ENCODE data around the gene QPRT.
"Not testable (repeated sequence)": the region's sequence is repeated elsewhere in the genome, so short reads cannot be mapped to it uniquely, and the experiment has no call there.

The QPRT gene

DNA sequence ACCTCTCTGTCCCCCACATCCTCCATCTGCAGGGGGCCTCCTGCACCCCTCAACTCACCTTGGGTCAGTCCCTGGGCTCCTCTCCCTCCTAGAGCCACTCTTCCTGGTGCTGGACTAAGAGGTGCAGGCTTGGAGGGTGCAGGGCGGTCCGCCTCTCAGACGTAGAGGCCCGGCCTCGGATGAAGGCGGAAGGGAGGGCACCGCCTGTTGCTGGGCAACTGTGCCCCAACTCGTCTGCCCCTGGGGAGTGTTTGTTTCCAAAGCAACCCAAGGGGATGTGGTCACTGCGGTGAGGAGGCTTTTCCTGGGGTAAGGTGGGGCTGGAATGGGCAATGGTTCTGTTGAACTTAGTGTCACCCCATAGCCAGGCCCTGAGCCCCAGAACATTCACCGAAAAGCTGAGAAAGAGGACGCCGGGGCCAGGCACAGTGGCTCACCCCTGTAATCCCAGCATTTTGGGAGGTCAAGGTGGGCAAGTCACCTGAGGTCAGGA is 66.9 kb downstream of the QPRT start, which contains the start of gene C16orf54:
C16orf54 (minus strand) TSS at position 138 of the 493 bp plus-strand sequence. CDS start 1,039 bp downstream, outside the sequence.
- no peak for DNase-seq (ENCODE audit: low read depth, low spot score)

- DNase-seq (ENCODE audit: low read depth, low spot score) = not testable (repeated sequence)
Observed at GRCh38 chr16:29746518-29746917, 67.5 kb downstream of the QPRT start.

Measured in brain pericyte (primary cell).